HL-60 (cell line): ENCODE measurements around the gene C1orf141.

ENCODE experiments used
- GABPA ChIP-seq: IDR thresholded peaks from 2 replicates; pipeline ENCODE4 v1.6.1; 2012; ENCODE audit warnings: low read depth
- POLR2AphosphoS5 ChIP-seq: IDR thresholded peaks from 2 replicates; pipeline ENCODE4 v1.6.1; 2012; ENCODE audit warnings: low read depth
- REST ChIP-seq: IDR thresholded peaks from 2 replicates; pipeline ENCODE4 v1.6.1; 2012; ENCODE audit warnings: low read depth; ENCODE audit not compliant: insufficient replicate concordance
- SPI1 ChIP-seq: IDR thresholded peaks from 2 replicates; pipeline ENCODE4 v1.6.1; 2012; ENCODE audit warnings: low read depth, mild to moderate bottlenecking, borderline replicate concordance
- TF ChIP-seq, protein P1 (sequence below): IDR thresholded peaks from one replicate; pipeline ENCODE4 v1.5.1; 2011; ENCODE audit warnings: low read length, control low read depth, inconsistent platforms; ENCODE audit not compliant: insufficient read depth

- TF ChIP-seq, protein P1, sequence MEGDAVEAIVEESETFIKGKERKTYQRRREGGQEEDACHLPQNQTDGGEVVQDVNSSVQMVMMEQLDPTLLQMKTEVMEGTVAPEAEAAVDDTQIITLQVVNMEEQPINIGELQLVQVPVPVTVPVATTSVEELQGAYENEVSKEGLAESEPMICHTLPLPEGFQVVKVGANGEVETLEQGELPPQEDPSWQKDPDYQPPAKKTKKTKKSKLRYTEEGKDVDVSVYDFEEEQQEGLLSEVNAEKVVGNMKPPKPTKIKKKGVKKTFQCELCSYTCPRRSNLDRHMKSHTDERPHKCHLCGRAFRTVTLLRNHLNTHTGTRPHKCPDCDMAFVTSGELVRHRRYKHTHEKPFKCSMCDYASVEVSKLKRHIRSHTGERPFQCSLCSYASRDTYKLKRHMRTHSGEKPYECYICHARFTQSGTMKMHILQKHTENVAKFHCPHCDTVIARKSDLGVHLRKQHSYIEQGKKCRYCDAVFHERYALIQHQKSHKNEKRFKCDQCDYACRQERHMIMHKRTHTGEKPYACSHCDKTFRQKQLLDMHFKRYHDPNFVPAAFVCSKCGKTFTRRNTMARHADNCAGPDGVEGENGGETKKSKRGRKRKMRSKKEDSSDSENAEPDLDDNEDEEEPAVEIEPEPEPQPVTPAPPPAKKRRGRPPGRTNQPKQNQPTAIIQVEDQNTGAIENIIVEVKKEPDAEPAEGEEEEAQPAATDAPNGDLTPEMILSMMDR, result no peak
- TF ChIP-seq POLR2AphosphoS5 (no peak), GABPA (no peak), SPI1 (no peak), REST (no peak)
Measured at GRCh38 chr1:67078291-67078690, 56.5 kb downstream of the C1orf141 start.
